HT1080 (cell line): ENCODE results near the gene LRRC8C. TPM values are rescaled to one million over a fixed set of nuclear protein-coding genes. Genes with fewer than 3 reads are reported as not detected.
"Not testable (repeated sequence)": the region's sequence is repeated elsewhere in the genome, so short reads cannot be mapped to it uniquely, and the experiment has no call there.

Experiments
- DNase-seq: peaks from one replicate; pipeline ENCODE4 v3.0.0-alpha.2; 2015; ENCODE audit warnings: low read depth
- total RNA-seq: library from RNA; depleted of rRNA; stranded (reverse); fragments of >200 nt; shearing (Covaris generic); gene quantifications from 2 replicates; pipeline ENCODE4 v1.2.3, GENCODE V29; 2014

Gene LRRC8C
- total RNA-seq, 1 experiment from 2014 or later, result 11.2 TPM

DNA sequence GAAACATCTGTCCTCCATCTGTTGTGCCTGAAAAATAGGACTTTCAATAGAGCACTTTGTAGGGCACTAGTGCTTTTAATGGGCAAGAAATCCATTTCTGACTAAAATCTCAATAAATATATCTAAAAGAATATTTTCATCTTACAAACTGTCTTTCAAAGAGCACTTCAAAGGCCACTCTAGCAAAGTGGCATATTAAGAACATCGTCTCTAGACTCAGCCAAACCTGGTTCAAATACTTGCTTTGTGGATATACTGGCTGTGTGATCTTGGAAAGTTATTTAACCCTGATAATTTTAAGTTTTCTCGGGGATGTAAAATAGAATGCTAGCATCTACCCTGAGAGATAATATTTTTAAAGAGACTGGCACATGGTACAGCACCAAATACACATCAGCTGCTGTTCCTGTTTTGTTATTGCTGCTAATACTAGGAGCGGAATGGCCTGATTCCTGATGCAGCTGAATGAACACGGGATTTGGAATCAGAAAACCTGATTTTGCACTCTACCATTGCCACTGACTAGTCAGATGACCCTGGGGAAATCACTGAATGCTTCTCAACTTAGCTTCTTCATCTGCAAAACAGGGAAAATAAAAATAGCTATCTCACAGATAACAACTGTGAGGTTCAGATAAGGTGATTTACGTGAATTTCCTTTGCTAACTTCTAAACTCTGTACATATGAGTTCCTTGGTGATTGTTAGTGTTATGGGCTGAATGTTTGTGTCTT is 25.2 kb upstream of the LRRC8C start:
- no peak for DNase-seq

DNA sequence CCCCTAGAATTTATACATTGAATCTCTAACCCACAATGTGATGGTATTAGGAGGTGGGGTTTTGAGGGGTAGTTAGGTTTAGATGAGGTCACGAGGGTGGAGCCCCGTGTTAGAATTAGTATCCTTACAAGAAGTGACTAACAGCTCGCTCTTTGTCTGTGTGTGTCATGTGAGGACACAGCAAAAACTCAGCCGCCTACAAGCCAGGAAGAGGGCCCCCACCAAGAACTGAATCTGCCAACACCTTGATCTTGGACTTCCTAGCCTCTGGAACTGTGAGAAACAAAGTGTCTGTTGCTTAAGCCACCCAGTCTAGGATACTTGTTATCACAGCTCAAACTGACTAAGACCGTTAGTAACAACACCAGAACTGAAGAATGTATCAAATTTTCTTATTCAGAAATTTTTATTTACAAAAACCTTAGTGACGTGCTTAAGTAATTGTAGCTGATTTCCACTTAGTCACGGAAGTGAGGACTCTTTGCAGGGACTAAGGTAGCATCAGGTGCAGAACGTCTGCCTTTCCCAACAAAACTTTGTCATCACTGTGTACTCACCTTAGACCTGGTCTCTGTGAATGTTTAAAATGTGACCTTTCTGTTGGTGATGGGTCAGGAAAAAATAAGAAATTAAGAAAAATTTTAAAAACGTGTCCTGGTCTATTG is 24.5 kb upstream of the LRRC8C start:
- DNase-seq, result peak; percentile 55

GRCh38 chr1:89608984-89609725 is 23.8 kb upstream of the LRRC8C start:
- no peak for DNase-seq

- no peak for DNase-seq
These were observed 23.0 kb upstream of the LRRC8C start for GRCh38 chr1:89609781-89610456.

DNA sequence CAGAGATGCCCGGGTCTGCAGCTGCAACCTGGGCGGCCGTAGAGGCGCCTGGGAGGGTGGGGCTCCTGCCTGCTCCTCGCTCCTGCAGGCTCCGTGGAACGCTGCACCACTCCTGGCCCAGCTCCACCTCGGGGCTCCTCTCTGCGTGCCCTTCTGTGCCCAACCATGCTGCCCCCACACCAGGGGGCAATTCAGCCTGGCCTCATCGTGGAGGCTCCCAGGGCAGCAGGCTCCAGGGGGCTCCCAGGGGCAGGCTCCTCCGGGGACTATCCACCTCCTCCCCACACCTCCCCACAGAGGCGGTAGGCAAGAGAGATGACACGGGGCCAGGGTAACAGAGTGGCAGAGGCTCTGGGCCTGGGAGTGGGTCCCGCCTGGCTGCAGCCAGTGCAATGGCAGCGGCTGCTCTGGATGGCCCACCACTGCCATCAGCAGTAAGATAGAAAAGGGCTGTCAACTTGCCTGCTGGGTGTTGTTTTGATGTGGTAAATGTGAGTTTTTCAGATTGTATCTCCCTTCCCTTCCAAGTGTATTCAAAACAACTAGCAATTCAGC is 22.4 kb upstream of the LRRC8C start:
- no peak for DNase-seq

GRCh38 chr1:89611721-89612120 is 21.2 kb upstream of the LRRC8C start:
- no peak for DNase-seq

GRCh38 chr1:89613928-89614327 is 19.0 kb upstream of the LRRC8C start:
- DNase-seq, result no peak

GRCh38 chr1:89615676-89616598 is 17.0 kb upstream of the LRRC8C start:
- no peak for DNase-seq

DNA sequence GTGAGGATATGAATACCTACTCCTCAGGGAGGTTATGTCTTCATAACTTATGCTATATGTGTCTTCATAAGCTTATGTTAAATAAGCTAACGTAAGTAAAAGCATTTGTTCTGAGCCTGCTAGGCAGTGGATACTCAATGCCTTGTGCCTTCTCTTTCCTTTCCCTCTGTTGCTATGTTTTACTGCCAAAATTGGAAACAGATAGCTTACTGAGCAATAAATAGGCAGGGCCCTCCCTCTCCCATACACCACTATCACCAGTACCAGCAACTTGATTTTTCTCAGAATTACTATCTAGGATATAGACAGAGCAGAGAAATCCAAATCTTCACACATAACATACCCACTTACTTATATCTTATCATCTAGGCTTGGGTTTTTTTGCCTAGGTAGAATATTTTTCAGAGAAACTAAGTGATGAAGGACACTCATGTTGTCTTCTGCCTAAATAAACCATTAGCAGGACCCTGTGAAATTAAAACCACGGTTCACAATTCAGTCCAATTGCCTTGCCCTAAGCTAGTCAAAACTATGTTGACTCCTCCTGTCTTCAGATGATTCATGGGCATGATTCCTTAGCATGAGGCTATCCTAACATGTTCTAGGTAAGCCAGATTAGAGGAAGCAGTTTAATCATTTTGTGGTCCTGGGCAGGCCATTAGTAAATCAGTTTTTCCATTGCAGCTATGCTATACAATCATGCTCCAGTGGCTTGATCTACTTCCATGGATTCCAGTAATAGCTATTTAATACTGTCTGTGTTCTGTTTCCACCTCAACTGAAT is 15.9 kb upstream of the LRRC8C start:
- no peak for DNase-seq

DNA sequence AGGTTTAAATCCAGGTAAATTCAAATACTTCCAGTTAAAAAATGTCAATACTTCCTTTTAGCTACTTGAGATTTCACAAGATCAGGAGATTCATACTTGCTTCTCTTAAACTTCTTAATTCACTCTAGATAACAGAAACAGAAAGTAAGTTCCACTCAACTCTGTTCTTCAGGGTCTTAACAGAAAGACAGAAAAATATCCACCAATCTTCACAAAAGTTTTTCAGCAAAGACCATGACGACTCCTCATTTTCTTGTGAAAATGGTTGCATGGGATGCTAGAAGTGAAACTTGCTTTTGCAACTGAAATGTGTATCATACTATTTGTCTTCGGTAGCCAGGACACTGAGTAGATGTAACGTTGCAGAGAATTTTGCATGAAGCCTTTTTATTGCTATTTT is 12.3 kb upstream of the LRRC8C start:
- DNase-seq, result no peak

DNA sequence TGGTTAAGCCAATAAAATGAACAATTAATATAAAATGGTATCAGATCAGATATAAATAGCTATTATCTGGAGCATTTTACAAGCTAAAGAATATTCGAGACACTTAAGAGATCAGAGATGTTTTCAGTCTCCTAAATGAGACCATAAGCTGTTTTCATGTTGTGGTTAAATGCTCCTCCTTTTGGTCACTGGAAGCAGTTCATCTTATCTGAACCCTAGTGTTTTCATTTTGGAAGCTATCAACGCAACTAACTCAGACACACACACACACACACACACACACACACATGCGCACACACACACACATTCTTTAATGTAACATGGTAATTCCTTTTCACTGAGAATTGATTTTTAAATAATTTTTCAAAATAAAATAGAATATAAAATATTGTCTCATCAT is 10.0 kb upstream of the LRRC8C start:
- DNase-seq, result no peak

DNA sequence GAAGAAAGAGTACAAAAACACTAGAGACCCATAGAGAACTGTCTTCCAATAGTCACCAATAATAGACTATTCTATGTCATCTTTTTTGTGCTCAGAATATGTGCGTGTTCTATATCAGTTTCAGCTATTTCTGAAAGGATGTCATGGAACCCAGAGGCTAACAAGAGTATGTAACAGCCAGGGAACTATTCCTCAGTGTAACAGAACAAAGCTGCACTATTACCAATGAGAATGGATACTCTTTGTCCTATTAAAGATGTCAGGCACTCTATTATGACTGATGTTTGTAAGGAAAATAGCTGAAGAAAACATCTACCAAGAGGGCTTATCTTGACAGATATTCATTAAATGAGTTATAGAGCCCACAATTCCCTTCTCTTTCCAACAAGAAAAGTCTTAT is 8.6 kb upstream of the LRRC8C start:
- no peak for DNase-seq

DNA sequence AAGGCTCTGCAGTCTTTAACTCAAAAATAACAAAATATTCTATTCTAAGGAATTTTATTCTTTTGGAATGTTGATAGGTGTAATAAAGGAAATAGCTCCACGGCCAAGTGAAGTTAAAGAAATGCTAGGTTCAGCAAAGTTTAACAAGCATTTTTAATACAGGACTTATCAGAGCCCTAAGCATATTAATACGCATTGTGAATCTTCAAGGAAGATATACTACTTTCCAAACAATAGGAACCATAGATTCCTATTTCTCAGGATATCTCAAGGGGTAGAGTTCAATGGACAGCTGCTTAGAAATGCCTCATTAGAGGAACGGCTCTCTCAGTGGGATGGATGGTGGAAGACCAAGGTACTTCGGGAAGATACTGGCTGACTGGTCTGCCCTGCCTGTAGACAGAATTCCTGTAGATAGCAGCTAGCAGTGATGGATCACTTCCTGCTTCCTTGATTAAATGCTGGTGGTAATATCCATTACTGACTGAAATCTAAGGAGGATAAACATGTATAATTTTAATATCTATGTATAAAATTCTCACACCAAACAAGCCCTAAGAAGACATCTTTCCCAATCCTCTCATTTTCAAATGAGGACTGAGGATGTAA is 8.1 kb upstream of the LRRC8C start:
- DNase-seq, result no peak

- DNase-seq, result no peak
These were observed 5.3 kb upstream of the LRRC8C start for GRCh38 chr1:89627596-89627962.

DNA sequence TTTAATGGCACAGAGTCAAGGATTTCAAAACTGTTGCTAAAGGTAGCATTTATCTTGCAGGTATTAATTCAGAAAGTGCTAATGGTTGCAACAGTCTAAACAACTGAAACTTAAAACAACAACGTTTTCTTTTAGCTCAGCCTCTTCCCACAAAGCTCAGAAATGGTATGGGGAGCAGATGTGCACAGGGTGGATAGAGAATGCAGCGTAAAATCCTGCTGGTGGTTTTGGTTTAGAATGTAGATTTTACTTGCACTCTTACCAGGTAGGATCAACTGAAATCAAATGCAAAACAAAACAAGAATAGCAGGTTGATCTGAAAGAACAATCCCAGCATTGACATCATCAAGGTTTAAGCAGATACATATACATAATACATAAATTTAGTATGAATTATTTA is 3.8 kb upstream of the LRRC8C start:
- DNase-seq, result no peak

GRCh38 chr1:89629600-89629999 is 3.3 kb upstream of the LRRC8C start:
- DNase-seq, result not testable (repeated sequence)

DNA sequence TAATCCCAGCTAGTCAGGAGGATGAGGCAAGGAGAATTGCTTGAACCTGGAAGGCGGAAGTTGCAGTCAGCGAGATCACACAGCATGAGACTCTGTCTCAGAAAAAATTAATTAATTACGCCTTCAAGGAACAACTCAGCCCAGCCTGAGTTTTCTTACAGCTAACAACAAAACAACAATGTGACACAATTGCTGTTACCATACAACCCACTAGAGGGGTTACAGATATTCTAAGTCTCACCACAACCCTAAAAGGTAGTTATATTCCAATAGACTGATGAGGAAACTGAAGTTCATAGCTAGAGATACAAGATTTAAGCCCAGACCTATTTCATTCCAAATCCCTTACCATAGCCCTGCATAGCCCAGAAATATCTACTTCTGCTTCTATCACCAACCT is 2.9 kb upstream of the LRRC8C start:
- no peak for DNase-seq

DNA sequence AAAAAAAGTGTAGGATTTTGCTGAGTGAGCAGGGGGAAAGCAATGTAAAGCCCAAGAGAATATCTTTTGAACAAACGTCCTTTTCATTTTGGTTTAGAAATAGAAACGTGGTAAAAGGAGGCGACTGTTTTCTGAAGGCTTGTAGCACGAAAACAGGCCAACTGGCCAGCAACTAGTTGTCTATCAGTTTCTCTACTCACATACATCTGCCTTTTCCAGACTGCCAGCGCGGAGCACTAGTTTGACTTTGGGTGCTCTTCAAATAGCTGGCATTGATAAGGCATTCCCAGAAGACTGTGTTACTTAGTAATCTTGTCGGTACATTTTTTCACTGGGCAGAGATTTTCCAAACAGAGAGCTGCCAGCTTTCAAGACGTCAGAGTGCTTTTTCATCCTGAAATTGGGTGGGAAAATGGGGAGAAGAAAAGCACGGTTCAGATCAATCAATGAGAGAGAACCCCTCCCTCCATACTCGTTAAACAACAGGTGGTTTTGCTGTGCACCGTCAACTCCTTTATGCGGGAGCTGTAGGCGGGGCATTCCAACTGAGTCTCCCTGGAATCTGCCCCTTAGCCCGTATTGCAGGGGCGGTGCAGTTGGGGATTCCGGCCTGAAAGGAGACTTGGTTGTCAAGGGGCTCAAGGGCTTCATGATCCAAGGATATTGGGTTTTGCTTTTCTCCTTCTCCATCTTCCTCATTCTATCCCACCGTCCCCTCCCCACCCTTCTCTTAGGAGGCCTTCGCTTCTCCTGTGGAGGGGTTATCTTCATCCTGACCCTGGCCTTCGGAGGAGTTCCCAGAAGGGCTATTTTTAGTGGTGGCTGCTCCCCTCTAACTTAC is 884 bp upstream of the LRRC8C start:
- no peak for DNase-seq
